PC-3 (cell line): ENCODE measurements around the gene C1orf21.

Experiments used
- EZH2 ChIP-seq: fragments of 300-600 bp; sonication (generic); IDR thresholded peaks from one replicate; pipeline ENCODE4 v1.6.1; 2017; ENCODE audit warnings: antibody characterized with exemption, mild to moderate bottlenecking, low read length; ENCODE audit not compliant: unreplicated experiment
- TF ChIP-seq, protein P1 (sequence below): fragments of 300-600 bp; sonication (generic); conservative IDR thresholded peaks from 2 replicates; pipeline ENCODE4 v1.5.1; 2017; ENCODE audit warnings: antibody characterized with exemption, low read depth, mild to moderate bottlenecking, low read length

DNA sequence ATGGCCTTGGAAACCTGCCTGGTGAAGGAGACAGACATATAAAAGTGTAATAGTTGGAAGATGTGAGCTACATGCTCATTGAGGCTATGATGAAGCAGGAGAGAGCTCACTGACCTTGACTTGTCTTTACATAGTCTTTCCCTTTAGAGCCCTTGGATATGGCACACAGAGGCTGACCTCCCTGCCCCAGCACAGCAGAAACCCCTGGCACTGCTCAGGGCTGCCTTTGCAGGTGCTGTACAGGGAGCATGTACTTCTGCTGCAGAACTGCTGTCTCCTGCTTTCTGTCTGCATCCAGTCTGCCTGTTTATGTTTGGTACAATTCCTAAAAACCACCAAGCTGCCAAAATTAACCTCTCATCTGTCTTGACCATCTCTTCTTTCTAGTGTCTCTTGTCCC lies 80.5 kb downstream of the C1orf21 start:
- TF ChIP-seq, protein P1, sequence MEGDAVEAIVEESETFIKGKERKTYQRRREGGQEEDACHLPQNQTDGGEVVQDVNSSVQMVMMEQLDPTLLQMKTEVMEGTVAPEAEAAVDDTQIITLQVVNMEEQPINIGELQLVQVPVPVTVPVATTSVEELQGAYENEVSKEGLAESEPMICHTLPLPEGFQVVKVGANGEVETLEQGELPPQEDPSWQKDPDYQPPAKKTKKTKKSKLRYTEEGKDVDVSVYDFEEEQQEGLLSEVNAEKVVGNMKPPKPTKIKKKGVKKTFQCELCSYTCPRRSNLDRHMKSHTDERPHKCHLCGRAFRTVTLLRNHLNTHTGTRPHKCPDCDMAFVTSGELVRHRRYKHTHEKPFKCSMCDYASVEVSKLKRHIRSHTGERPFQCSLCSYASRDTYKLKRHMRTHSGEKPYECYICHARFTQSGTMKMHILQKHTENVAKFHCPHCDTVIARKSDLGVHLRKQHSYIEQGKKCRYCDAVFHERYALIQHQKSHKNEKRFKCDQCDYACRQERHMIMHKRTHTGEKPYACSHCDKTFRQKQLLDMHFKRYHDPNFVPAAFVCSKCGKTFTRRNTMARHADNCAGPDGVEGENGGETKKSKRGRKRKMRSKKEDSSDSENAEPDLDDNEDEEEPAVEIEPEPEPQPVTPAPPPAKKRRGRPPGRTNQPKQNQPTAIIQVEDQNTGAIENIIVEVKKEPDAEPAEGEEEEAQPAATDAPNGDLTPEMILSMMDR: no peak
- no peak for TF ChIP-seq EZH2
